Neural progenitor cell (in vitro differentiated cells): ENCODE results near the gene TRAF3.

Source experiments
- EZH2 ChIP-seq: fragments of 200-600 bp; sonication (generic); IDR thresholded peaks from 2 replicates; pipeline ENCODE4 v1.6.1; 2017; ENCODE audit warnings: antibody characterized with exemption, mild to moderate bottlenecking, moderate library complexity
- TF ChIP-seq, protein P1 (sequence below): fragments of 200-600 bp; sonication (generic); IDR thresholded peaks from 2 replicates; pipeline ENCODE4 v1.5.1; 2017; ENCODE audit warnings: antibody characterized with exemption, mild to moderate bottlenecking

DNA sequence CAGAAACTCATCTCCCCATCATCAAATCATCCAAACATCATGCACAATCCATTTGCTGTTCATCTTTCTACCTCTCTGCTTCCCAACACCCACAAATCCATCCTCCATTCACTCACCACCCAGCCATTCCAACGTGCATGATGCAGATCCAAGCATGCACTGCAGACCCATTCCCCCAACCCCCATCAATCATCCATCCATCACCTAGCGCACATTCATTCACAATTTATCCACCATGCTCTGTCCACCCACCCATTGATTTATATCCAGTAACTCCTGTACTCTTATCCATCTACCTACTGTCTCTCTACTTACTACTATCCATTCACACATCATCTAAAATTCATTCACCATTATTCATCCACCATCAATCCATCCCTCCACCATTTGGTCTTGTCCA is 141.2 kb downstream of the TRAF3 start:
- TF ChIP-seq, protein P1, sequence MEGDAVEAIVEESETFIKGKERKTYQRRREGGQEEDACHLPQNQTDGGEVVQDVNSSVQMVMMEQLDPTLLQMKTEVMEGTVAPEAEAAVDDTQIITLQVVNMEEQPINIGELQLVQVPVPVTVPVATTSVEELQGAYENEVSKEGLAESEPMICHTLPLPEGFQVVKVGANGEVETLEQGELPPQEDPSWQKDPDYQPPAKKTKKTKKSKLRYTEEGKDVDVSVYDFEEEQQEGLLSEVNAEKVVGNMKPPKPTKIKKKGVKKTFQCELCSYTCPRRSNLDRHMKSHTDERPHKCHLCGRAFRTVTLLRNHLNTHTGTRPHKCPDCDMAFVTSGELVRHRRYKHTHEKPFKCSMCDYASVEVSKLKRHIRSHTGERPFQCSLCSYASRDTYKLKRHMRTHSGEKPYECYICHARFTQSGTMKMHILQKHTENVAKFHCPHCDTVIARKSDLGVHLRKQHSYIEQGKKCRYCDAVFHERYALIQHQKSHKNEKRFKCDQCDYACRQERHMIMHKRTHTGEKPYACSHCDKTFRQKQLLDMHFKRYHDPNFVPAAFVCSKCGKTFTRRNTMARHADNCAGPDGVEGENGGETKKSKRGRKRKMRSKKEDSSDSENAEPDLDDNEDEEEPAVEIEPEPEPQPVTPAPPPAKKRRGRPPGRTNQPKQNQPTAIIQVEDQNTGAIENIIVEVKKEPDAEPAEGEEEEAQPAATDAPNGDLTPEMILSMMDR: no peak
- no peak for TF ChIP-seq EZH2
